Fibroblast of skin of abdomen (primary cell): Measurements from ENCODE around the gene DNAJB11.
"Not testable (repeated sequence)": the region's sequence is repeated elsewhere in the genome, so short reads cannot be mapped to it uniquely, and the experiment has no call there.

ENCODE experiments used
- DNase-seq: peaks from one replicate; pipeline ENCODE4 v3.0.0-alpha.2; 2013

The DNAJB11 gene

DNA sequence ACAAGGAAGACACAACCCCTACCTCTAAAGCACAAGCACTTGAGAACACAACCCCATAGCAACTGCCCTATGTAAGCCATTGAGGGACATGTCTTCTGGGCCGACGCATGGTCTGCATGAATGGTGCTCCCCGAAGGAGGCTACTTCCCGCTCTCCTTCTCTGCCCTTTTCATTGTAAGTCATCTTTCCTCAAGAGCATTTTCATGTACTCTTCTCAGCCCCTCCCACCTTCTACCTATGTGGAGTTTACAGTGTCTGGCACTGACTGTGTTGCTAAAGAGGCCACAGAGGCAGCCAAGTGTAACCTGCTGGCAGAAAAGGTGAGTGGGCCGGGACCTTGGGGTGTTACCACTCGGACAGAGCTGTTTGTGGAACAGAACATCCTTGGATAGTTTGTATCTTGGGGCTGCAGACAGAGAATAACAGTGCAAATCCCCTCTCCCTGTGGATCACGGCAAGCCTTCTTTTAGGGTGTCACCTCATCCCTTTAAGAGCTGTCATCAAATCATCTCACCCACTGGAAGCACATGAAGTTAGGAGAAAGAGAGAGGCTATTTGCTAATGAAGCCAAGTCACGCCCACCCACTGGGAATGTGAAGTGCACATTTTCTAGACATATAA is 47.9 kb downstream of the DNAJB11 start:
- no peak for DNase-seq

DNA sequence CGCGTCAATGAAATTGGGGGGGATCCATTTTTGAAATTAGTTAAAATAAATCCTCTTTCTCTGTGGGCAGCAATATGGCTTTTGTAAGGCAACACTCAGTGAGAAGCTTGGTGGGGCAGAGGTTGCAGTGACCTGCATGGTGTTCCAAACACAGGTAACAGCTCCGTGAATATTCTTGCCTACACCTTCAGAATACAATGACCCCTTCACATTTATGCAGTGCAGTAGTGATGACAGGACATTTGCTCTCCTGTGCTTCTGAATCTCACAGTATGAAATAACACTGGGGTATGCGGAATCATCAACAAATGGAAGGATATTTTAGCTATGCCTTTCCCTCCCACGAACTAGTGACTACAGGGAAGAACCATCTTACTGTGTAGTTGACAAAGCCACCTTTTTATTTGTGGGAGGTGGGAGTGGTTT is 49.3 kb downstream of the DNAJB11 start:
- DNase-seq, result no peak

DNA sequence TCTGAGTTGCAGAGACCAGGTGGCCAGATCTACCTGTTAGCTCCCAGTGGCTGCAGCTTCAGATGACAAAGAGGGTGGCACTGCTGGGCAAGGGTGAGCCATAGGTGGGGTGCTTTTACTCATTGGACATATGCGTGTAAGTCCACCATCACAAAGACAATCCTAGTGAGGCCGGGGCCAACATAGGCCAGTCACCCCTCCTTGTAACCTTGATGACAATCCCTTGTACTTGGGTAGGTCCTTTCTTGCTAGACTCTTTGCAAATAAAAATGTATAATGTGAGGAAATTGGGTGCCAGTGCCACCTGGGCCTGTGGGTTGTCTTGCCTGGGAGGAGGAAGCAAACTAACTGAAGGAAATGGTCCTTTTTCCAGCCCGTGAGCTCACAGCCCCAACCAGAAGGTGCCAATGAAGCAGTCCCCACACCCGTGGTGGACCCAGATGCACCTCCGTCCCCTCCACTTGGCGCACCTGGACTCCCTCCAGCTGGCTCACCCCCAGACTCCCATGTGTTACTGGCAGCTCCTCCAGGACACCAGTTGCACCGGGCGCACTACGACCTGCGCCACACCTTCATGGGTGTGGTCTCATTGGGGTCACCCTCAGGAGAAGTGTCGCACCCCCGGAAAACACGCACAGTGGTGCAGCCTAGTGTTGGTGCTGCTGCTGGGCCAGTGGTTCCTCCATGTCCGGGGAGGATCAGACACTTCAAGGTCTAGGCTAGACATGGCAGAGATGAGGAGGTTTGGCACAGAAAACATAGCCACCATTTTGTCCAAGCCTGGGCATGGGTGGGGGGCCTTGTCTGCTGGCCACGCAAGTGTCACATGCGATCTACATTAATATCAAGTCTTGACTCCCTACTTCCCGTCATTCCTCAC is 49.9 kb downstream of the DNAJB11 start:
- DNase-seq, result no peak

DNA sequence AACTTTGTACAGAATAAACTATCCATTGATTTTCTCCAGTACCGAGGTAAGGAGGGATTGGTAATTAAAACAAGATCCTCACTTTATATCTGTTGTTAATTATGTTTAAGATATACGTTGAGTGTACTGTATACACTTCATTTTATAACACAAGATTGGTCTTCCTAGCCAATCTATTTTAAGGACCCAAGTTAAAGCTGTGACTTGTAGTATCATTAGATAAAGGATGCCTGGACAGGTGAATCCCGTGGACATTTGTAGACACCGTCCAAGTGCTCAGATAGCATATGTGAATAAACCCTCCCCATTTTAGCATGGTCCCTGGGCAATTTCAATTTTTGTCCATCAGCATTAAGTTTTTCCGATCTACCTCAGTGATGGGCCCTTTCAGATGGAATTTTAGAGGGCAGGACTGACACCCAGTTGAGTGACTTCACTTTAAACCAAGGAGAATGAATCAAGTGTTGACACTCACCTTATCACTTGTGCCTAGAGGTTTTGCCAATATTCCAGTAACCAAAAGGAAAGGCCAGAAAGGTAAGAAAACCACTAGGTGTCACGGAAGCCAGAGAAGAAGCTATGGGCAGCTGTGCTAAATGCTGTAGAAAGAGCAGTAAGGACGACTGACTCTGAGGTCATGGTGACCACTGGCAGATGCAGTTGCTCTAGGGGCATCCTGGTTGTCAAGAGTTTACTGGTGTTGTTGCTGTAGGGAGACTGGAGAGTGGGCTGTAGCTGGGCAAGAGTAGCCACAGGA is 51.6 kb downstream of the DNAJB11 start:
- no peak for DNase-seq

DNA sequence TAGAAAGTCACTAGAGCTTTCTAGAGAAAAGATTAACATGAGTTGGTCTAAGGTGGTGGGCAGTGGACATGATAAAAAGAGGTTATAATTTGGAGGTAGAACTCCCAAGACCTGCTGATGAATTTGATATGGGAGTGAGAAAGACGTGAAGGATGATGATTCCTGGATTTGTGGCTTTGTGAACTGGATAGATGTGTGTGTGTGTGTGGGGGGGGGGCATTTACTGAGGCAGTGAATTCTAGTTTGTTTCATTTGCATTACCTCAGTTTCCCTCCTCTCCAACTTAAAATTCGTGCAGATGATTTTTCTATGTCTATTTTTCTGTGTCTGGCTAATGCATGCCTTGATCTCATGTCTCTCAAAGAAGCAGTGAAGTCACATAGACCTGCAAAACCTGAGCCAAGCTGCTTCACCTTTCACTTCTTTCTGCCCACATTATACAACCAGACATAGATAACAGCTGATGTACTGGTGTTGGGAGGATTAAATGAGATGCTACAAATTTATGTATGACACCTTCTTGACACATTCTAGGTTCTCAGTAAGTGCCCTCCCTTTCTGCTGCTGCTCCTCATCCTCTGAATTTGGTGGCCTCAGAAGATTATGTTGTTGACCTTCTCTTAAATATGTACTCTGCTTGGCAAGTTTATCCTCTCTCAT is 52.3 kb downstream of the DNAJB11 start:
- no peak for DNase-seq

DNA sequence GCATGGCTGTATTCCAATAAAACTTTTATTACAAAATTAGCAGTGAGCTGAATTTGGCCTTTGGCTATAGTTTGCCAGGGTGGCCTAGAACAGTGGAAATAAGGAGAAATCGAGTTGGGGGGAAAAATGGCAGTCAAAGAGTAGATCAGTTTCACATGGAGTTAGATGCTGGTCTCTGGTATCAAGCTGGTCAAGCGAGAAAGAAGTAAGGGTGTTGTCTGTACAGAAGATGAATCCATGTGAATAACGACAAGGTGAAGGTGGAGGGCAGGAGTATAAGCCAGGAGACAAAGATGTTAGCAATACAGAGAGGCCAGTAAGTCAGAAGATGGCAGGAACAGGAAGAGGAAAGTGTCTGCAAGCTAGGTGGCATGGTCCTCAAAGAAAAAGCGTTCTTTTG is 54.1 kb downstream of the DNAJB11 start:
- no peak for DNase-seq

DNA sequence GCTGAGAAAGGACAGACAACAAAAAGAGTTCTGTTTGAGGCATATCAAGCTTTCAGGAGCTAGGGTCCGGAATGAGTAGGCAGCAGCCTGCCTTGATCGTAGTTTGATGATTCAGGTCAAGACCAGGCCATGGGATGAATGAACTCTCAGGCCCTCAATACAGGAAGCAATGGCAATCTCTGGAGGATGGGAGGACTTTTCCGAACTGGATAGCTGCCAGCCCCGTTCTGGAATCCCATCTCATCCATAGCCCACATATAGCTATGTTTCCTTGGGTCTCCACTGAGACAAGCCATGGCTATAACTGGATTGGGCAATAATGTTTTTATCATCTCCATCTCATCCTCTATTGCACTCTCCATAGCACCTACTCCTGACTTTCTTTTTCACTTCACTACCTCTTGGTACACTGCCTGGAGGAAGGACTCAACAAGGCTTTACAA is 55.1 kb downstream of the DNAJB11 start:
- DNase-seq, result no peak

DNA sequence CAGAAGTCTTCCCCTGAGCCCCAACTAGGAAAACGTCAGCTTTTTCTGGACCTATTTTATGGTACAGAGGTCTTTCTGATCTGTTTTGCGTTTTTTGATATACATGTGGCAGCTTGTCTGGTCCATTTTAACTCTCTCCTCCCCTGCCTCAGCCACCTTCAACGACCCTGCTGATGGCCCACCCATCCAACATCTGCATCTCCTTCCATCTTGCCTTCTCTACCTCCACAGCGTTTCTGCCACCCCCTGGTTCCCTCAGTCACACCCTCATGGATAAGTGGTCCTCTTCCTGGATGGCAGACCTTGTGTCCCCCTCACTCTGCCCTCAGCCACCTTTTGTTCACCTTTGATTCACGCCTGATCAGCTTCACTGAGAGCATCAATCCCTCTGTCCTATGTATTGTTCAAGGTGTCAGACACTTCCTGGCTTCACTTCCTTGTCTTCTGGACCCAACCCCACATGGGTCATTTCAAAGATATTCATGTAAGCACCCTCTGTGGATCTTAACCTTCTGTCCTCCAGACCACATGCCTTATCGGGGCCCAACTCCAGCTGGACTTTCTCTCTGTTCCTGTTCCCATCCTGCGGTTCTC is 55.8 kb downstream of the DNAJB11 start:
- DNase-seq, result no peak

DNA sequence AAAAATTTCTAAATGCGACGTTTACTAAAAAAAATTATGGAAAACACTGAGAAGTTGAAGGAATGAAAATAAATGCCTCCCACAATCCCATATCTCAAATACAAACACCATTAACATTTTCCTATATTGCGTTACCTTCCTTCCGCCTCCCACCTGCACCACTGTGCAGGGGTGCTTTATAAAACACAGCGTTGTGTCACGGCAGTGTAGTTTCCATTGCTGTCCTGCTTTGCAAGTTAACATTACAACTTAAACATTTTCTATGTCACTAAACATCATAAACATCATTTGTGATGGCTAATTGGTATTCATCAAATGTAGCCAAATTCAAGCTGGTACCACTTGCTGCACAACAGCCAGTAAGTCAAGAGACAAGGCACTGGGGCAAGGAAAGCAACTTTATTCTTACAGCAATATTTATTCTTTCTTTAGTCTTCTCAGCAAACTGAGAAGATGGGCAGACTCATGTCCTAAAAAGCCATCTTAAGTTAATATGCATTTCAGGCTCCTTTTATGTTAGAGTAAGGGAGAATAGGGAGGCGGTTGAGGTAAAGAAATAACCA is 57.4 kb downstream of the DNAJB11 start:
- DNase-seq, result no peak

DNA sequence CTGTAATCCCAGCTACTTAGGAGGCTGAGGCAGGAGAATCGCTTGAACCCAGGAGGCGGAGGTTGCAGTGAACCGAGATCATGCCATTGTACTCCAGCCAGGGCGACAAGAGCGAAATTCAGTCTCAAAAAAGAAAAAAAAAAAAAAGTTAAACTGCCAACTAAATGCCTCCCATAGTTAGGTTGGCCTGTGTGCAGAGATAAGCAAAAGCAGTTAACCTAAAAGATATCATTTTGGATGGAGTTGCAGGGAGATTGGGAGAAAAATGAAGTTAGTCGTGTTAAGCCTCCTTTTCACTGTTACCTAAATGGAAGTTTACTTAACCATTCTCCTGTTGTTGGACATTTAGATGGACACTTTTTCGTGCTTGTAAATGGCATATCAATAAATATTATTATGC is 58.2 kb downstream of the DNAJB11 start:
- no peak for DNase-seq

DNA sequence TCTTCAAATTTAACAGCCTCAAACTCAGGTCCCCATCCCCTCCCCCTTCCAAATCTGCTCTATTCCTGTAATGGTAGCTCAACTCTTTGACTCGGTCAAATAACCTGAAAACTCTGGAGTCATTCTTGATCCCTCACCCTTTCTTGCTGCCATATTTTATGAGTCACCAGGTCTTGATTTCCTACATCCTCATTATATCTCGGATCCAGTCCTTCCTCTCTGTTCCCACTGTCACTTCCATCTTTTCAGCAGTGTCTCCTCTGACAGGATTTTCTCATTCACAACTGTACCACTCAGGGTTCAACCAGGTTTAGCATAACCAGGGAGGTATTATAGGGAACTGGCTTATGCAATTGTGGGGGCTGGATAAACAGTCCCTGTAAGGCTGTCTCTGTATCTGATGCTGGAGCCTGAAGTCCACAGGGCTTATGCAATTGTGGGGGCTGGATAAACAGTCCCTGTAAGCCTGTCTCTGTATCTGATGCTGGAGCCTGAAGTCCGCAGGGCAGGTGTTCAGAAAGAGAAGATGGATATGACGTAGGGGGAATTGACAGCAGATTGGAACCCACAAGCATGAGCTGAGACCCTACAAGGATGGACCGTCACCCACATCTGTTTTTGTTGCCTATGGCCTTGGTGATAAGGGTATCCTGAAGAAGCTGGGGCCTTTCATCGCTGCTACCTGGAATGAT is 60.6 kb downstream of the DNAJB11 start:
- no peak for DNase-seq

DNA sequence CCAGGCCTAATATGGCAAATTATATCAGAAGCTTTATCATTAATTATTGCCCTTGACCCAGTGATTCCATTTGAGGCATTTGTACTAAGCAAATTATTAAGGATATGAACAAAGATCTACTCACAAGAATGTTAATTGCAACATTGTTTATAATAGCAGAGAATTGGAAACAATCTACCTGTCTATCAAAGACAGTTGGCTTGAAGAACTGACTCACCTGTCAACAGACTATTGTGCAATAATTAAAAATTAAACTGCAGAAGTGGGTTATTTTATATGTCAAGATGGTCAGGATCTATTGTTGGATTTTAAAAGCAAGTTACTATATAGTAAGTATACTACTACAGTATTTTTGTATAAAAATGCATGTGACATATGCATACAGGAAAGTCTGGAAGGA is 63.0 kb downstream of the DNAJB11 start:
- DNase-seq, result no peak

DNA sequence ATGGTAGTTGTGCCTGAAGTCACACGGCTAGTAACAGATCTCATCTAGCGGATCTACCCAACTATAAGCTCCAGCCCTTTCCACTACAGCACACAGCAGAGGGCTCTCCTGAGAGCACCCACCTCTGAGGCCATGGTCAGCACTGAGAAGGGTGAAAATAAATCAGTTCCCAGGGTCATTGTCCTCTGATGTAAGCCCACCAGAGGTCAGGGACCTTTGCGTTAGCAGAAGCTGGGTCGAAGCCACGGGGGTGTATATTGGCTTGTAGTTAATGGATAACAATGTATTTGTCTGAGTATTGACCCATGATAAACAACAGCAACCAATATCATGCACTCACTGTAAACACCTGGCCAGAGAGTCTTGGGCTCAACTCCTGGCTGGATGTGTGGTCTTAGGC is 63.7 kb downstream of the DNAJB11 start:
- not testable (repeated sequence) for DNase-seq
